BE2C (cell line): ENCODE results near the gene PTPA.

Experiments used
- DNase-seq: peaks from one replicate; pipeline ENCODE4 v3.0.0-alpha.2; 2020
- H3K27me3 ChIP-seq: fragments of 250-450 bp; sonication (Bioruptor Pico); 2 replicates; pipeline ENCODE4 v1.5.1; 2020; ENCODE audit warnings: mild to moderate bottlenecking
- H3K36me3 ChIP-seq: fragments of 250-450 bp; sonication (Bioruptor Pico); 2 replicates; pipeline ENCODE4 v1.5.1; 2020; ENCODE audit warnings: mild to moderate bottlenecking
- H3K4me1 ChIP-seq: fragments of 250-450 bp; sonication (Bioruptor Pico); 2 replicates; pipeline ENCODE4 v1.5.1; 2020
- H3K4me3 ChIP-seq: 2 replicates; pipeline ENCODE4 v1.5.1; 2011; ENCODE audit warnings: low read depth, low read length
- H3K9me3 ChIP-seq: fragments of 250-450 bp; sonication (Bioruptor Pico); 2 replicates; pipeline ENCODE4 v1.5.1; 2020
- TF ChIP-seq, protein P1 (sequence below): IDR thresholded peaks from 2 replicates; pipeline ENCODE4 v1.5.1; 2012; ENCODE audit warnings: mild to moderate bottlenecking, low read depth, low read length

The PTPA gene

GRCh38 chr9:129074106-129074505 is 37.1 kb upstream of the PTPA start:
- no peaks in the 10 kb centered on the region for H3K27me3 ChIP-seq
- no peak for DNase-seq
- peaks cover 10% of the 10 kb centered on the region for H3K4me1 ChIP-seq
- TF ChIP-seq, protein P1, sequence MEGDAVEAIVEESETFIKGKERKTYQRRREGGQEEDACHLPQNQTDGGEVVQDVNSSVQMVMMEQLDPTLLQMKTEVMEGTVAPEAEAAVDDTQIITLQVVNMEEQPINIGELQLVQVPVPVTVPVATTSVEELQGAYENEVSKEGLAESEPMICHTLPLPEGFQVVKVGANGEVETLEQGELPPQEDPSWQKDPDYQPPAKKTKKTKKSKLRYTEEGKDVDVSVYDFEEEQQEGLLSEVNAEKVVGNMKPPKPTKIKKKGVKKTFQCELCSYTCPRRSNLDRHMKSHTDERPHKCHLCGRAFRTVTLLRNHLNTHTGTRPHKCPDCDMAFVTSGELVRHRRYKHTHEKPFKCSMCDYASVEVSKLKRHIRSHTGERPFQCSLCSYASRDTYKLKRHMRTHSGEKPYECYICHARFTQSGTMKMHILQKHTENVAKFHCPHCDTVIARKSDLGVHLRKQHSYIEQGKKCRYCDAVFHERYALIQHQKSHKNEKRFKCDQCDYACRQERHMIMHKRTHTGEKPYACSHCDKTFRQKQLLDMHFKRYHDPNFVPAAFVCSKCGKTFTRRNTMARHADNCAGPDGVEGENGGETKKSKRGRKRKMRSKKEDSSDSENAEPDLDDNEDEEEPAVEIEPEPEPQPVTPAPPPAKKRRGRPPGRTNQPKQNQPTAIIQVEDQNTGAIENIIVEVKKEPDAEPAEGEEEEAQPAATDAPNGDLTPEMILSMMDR: no peak
- H3K9me3 ChIP-seq: no peaks in the 10 kb centered on the region
- no peak overlapping the region for H3K4me3 ChIP-seq
- H3K36me3 ChIP-seq: peaks cover 7% of the 10 kb centered on the region

DNA sequence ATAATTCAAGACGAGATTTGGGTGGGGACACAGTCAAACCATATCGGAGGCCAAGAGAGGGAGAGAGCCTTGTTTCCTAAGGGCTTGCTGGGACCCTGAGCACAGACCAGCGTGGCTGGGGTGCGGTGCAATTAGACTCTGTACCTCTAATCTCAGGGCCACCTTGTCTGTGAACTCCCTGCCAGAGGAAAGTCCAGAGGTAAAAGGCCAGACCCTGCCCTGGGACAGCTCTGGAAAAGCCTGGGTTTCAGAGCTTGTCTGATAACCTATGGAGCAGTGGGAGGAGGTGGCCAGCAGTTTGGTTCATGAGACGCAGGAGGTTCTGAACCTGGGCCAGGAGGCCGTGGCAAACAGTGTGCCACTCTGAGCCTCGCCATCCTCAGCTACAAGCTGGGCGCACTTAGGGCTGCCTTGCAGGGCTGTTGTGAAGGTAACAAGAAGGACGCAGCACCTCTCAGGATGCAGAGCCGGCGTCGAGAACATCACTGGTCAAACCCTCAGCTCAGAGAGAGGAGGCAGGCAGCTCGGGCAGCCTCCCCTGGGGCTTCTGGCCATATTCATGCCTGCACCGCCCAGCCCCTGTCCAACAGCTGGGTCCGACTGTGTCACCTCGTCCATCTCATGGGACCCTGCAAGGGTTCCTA is 35.1 kb upstream of the PTPA start:
- H3K4me1 ChIP-seq: no peaks in the 10 kb centered on the region
- TF ChIP-seq, protein P1: no peak
- no peaks in the 10 kb centered on the region for H3K36me3 ChIP-seq
- no peaks in the 10 kb centered on the region for H3K9me3 ChIP-seq
- no peaks in the 10 kb centered on the region for H3K27me3 ChIP-seq
- no peak overlapping the region for H3K4me3 ChIP-seq
- no peak for DNase-seq

- Histone ChIP-seq H3K4me1 (no peaks in the 10 kb centered on the region), H3K9me3 (no peaks in the 10 kb centered on the region)
- TF ChIP-seq, protein P1: no peak
Measured at GRCh38 chr9:129076640-129077037, 34.6 kb upstream of the PTPA start.

DNA sequence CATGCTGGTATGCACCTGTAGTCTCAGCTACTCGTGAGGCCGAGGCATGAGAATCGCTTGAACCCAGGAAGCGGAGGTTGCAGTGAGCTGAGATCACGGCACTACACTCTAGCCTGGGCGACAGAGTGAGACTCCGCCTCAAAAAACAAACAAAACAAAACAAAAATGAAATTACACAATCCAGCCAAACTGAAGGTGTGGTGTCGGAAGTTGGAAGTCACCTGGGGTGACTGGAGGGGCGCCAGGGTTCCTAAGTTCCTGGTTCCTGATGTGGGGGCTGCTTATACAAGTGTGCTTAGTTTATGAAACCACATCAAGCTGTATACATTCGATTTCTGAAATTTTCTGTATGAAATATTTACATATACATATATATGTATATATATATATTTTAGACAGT is 34.0 kb upstream of the PTPA start:
- Histone ChIP-seq H3K4me3 (no peak overlapping the region), H3K9me3 (no peaks in the 10 kb centered on the region), H3K4me1 (no peaks in the 10 kb centered on the region; the same call in 1 of the 2 replicates), H3K27me3 (no peaks in the 10 kb centered on the region), H3K36me3 (no peaks in the 10 kb centered on the region; the same call in 1 of the 2 replicates)
- no peak for DNase-seq
- TF ChIP-seq, protein P1: no peak

More at GRCh38 chr9:129076640-129077037, 34.6 kb upstream of the PTPA start:
- Histone ChIP-seq H3K36me3 (no peaks in the 10 kb centered on the region), H3K27me3 (no peaks in the 10 kb centered on the region), H3K4me3 (no peak overlapping the region)
- no peak for DNase-seq

GRCh38 chr9:129078691-129079503 is 32.3 kb upstream of the PTPA start:
- Histone ChIP-seq H3K4me1 (no peaks in the 10 kb centered on the region; the same call in 1 of the 2 replicates), H3K9me3 (no peaks in the 10 kb centered on the region), H3K36me3 (peaks cover 7% of the 10 kb centered on the region; the same call in 1 of the 2 replicates), H3K27me3 (no peaks in the 10 kb centered on the region), H3K4me3 (no peak overlapping the region)
- no peak for DNase-seq
- TF ChIP-seq, protein P1: no peak

- H3K4me1 ChIP-seq: no peaks in the 10 kb centered on the region; the same call in 1 of the 2 replicates
- TF ChIP-seq, protein P1: no peak
- H3K36me3 ChIP-seq: peaks cover 11% of the 10 kb centered on the region
- no peaks in the 10 kb centered on the region for H3K9me3 ChIP-seq
- H3K4me3 ChIP-seq: no peak overlapping the region; the same call in 1 of the 2 replicates
- DNase-seq: no peak
- H3K27me3 ChIP-seq: no peaks in the 10 kb centered on the region
Measured at GRCh38 chr9:129079829-129080228, 31.4 kb upstream of the PTPA start.
